ENCODE results near the gene PSD2. TPM values are rescaled to one million over a fixed set of nuclear protein-coding genes. Genes with fewer than 3 reads are reported as not detected.

The PSD2 gene
- total and polyA plus RNA-seq, 2 of the 13 experiments (the other 11 are each of a cell fraction or from before 2014, with no cell fraction given) = 0.07 TPM; not detected in 1

DNA sequence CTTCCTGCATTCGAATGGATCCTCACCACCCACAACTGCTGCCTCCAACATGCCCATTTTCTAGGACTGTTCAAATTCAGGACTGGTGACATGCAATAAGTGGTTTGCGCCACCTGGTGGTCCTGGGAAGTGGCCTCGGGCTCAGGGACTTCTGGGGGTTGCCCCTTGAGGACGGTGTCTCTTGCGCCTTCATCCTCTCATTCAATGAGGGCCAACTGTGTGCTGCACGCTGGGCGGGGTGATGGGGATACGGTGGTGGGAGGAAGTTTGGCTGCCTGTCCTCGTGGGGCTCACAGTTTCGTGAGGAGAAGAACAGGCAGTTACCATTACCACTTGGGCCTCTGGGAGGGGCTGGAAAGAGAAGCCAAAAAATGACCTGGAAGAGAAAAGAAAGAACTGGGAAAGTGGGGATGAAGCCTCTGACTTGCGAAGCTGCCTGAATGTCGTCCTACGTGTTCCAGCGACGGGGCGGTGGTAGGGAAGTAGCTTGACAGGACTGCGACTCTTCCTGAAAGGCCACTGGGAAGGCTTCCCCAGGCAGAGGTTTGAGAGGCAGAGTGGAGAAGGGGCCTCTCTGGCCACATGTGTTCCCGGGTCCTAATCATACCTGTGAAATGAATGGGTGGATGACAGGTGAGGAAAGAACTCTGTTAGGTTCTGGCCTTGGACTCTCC, 49.0 kb downstream of the PSD2 start (continued):
- TF ChIP-seq, protein P1, sequence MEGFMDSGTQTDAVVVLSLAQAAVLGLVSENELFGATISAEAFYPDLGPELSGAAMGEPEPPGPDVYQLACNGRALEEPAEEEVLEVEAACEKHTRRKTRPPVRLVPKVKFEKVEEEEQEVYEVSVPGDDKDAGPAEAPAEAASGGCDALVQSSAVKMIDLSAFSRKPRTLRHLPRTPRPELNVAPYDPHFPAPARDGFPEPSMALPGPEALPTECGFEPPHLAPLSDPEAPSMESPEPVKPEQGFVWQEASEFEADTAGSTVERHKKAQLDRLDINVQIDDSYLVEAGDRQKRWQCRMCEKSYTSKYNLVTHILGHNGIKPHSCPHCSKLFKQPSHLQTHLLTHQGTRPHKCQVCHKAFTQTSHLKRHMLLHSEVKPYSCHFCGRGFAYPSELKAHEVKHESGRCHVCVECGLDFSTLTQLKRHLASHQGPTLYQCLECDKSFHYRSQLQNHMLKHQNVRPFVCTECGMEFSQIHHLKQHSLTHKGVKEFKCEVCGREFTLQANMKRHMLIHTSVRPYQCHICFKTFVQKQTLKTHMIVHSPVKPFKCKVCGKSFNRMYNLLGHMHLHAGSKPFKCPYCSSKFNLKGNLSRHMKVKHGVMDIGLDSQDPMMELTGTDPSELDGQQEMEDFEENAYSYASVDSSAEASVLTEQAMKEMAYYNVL (CRISPR knock-in tag; IDR thresholded peaks at IDR 0.05; ENCODE audit: borderline replicate concordance) = no peak
- TF ChIP-seq, protein P2, sequence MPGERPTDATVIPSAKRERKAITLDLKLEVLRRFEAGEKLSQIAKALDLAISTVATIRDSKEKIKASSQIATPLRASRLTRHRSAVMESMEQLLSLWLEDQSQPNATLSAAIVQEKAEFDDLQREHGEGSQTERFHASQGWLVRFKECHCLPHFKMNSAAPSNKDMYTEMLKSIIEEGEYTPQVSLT (CRISPR knock-in tag; IDR thresholded peaks at IDR 0.05; ENCODE audit: borderline replicate concordance, low read depth) = no peak
- TF ChIP-seq RAD21 (CRISPR knock-in tag; IDR thresholded peaks at IDR 0.05) = peak; percentile 73
- no peak for TF ChIP-seq SMAD1 (CRISPR knock-in tag; IDR thresholded peaks at IDR 0.05; ENCODE audit: borderline replicate concordance, low read depth)
- no peak for TF ChIP-seq HMG20A (CRISPR knock-in tag; IDR thresholded peaks at IDR 0.05; ENCODE audit: borderline replicate concordance)
- TF ChIP-seq RXRA (CRISPR knock-in tag; IDR thresholded peaks at IDR 0.05) = no peak
- TF ChIP-seq, protein P3, sequence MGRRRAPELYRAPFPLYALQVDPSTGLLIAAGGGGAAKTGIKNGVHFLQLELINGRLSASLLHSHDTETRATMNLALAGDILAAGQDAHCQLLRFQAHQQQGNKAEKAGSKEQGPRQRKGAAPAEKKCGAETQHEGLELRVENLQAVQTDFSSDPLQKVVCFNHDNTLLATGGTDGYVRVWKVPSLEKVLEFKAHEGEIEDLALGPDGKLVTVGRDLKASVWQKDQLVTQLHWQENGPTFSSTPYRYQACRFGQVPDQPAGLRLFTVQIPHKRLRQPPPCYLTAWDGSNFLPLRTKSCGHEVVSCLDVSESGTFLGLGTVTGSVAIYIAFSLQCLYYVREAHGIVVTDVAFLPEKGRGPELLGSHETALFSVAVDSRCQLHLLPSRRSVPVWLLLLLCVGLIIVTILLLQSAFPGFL (CRISPR knock-in tag; IDR thresholded peaks at IDR 0.05) = no peak
- no peak for TF ChIP-seq ZNF747 (CRISPR knock-in tag; IDR thresholded peaks at IDR 0.05; ENCODE audit: borderline replicate concordance)
- TF ChIP-seq MAF1 (CRISPR knock-in tag; IDR thresholded peaks at IDR 0.05; ENCODE audit: borderline replicate concordance) = no peak
- peak; percentile 88 for TF ChIP-seq SMC3 (IDR thresholded peaks at IDR 0.05; ENCODE audit: low read length)
- TF ChIP-seq PHF5A (CRISPR knock-in tag; IDR thresholded peaks at IDR 0.05; ENCODE audit: low read depth, unreplicated experiment) = no peak
- 0 out of 2 replicates have a peak, but pooled peaks have one; percentile 34 for TF ChIP-seq SMAD9 (CRISPR knock-in tag; IDR thresholded peaks at IDR 0.05)
- TF ChIP-seq, protein P4, sequence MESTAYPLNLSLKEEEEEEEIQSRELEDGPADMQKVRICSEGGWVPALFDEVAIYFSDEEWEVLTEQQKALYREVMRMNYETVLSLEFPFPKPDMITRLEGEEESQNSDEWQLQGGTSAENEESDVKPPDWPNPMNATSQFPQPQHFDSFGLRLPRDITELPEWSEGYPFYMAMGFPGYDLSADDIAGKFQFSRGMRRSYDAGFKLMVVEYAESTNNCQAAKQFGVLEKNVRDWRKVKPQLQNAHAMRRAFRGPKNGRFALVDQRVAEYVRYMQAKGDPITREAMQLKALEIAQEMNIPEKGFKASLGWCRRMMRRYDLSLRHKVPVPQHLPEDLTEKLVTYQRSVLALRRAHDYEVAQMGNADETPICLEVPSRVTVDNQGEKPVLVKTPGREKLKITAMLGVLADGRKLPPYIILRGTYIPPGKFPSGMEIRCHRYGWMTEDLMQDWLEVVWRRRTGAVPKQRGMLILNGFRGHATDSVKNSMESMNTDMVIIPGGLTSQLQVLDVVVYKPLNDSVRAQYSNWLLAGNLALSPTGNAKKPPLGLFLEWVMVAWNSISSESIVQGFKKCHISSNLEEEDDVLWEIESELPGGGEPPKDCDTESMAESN (CRISPR knock-in tag; conservative IDR thresholded peaks at IDR 0.05) = no peak
- TF ChIP-seq MYC (CRISPR knock-in tag; IDR thresholded peaks at IDR 0.05; ENCODE audit: borderline replicate concordance) = no peak
- TF ChIP-seq, protein P5, sequence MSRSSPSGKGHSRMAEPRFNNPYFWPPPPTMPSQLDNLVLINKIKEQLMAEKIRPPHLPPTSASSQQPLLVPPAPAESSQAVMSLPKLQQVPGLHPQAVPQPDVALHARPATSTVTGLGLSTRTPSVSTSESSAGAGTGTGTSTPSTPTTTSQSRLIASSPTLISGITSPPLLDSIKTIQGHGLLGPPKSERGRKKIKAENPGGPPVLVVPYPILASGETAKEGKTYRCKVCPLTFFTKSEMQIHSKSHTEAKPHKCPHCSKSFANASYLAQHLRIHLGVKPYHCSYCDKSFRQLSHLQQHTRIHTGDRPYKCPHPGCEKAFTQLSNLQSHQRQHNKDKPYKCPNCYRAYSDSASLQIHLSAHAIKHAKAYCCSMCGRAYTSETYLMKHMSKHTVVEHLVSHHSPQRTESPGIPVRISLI (CRISPR knock-in tag; IDR thresholded peaks at IDR 0.05; ENCODE audit: borderline replicate concordance) = no peak
- no peak for TF ChIP-seq STAT5B (CRISPR knock-in tag; IDR thresholded peaks at IDR 0.05)
- no peak for TF ChIP-seq HOXA3 (CRISPR knock-in tag; IDR thresholded peaks at IDR 0.05)

Measured in HepG2 (cell line).